Right atrium auricular region (tissue), 2 donors: ENCODE data around the gene SSTR5. TPM values are rescaled to one million over a fixed set of nuclear protein-coding genes. Genes with fewer than 3 reads are reported as not detected.
A peak's percentile ranks its signal among the peaks of the same experiment; 100 is the strongest.
"Not testable (repeated sequence)": the region's sequence is repeated elsewhere in the genome, so short reads cannot be mapped to it uniquely, and the experiment has no call there.

ENCODE experiments used
- DNase-seq: peaks from one replicate; pipeline ENCODE4 v3.0.0-alpha.2; 2019; ENCODE audit warnings: low spot score
- H3K27ac ChIP-seq, 2 donors: fragments of 200-600 bp; sonication (generic); 1 replicate in 1 of 2; 2 replicates in 1 of 2; pipeline ENCODE4 v1.5.1; 2016 to 2019
- H3K27me3 ChIP-seq, 2 donors: fragments of 200-600 bp; sonication (generic); one replicate each; pipeline versions ENCODE4 v1.5.1 to v1.6.0; 2017 to 2019
- H3K36me3 ChIP-seq: fragments of 200-600 bp; sonication (generic); one replicate; pipeline ENCODE4 v1.5.1; 2016
- H3K4me1 ChIP-seq, 2 donors: fragments of 200-600 bp; sonication (generic); one replicate each; pipeline versions ENCODE4 v1.5.1 to v1.6.0; 2017 to 2019
- H3K4me3 ChIP-seq, 2 donors: fragments of 200-600 bp; sonication (generic); 1 replicate in 1 of 2; 2 replicates in 1 of 2; pipeline ENCODE4 v1.5.1; 2017 to 2019; ENCODE audit warnings: mild to moderate bottlenecking in 1 of 2, moderate library complexity in 1 of 2
- H3K9me3 ChIP-seq, 2 donors: fragments of 200-600 bp; sonication (generic); one replicate each; pipeline ENCODE4 v1.5.1; 2019
- CTCF ChIP-seq, 2 donors: fragments of 200-600 bp; sonication (generic); IDR thresholded peaks; one replicate each; pipeline ENCODE4 v1.5.1; 2019; ENCODE audit warnings: antibody characterized with exemption in 2 of 2
- total RNA-seq, 2 donors: library from RNA; depleted of rRNA; stranded (reverse); fragments of >200 nt; gene quantifications; one replicate each; pipeline ENCODE4 v1.1.0, GENCODE V29; 2016

The SSTR5 gene
- total RNA-seq, 2 donors from 2014 or later: 2.7 to 14.1 TPM

DNA sequence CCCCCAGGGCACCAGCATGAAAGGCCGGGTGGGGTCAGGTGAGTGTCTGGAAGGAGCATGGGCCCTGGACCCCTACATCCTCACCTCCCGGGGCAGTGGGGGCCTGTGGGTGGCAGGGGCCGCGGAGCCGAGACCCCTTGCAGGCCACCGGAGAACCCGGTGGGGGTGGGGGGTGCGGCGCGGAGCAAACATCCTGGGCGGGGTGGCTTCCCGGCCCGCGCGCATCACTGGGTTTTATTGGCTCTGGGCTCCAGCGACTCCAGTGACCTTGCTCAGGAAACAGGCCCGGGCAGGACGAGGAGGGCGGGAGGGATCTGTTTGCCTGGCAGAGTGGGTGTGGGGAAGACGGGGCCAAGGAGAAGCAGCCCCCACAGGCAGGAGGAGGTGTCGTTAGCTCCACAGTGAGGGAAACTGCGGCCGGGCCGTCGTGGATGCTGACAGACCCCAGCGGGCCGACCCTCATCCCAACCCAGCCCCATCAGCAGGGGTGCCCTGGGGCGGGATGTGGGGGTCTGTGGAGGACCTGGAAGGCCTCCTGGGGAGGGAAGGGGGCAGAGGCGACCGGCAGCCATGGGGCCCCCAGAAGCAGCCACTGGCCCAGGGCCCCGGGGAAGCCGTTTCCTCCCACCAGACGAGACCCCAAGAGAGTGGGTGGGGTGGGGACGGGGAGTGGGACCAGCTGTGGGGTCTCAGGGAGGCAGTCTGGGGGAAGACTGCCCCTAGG is 10.6 kb downstream of the SSTR5 start:
- H3K27me3 ChIP-seq: peaks cover 0 to 4% of the 10 kb centered on the region in 2 donors
- H3K4me1 ChIP-seq: no peaks in the 10 kb centered on the region
- H3K36me3 ChIP-seq: no peaks in the 10 kb centered on the region
- DNase-seq: no peak
- H3K4me3 ChIP-seq: no peak overlapping the region
- H3K27ac ChIP-seq: no peak overlapping the region
- H3K9me3 ChIP-seq: peaks cover 0 to 14% of the 10 kb centered on the region in 2 donors
- no peak for TF ChIP-seq CTCF (IDR thresholded peaks at IDR 0.05)

GRCh38 chr16:1084971-1085370 is 12.4 kb downstream of the SSTR5 start:
- Histone ChIP-seq H3K9me3 (peaks cover 0 to 14% of the 10 kb centered on the region in 2 donors), H3K27ac (no peak overlapping the region), H3K4me3 (no peak overlapping the region), H3K36me3 (no peaks in the 10 kb centered on the region), H3K4me1 (peaks cover 0 to 15% of the 10 kb centered on the region in 2 donors), H3K27me3 (peaks cover 0 to 4% of the 10 kb centered on the region in 2 donors)
- TF ChIP-seq CTCF (IDR thresholded peaks at IDR 0.05): no peak
- DNase-seq: no peak

DNA sequence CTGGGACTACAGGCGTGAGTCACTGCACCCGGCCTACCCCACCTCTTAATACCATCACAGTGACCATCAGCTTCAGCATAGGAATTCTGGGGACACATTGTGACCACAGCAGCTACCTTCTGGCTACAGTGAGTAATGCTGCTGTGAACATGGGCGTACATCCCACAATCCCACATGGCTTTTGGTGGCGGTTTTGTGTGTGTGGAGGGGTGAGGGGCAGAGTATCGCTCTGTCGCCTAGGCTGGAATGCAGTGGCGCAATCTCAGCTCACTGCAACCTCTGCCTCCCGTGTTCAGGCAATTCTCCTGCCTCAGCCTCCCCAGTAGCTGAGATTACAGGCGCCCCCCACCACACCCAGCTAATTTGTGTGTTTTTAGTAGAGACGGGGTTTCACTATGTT is 13.9 kb downstream of the SSTR5 start:
- Histone ChIP-seq H3K9me3 (peaks cover 0 to 14% of the 10 kb centered on the region in 2 donors), H3K4me1 (peaks cover 0 to 26% of the 10 kb centered on the region in 2 donors)
- DNase-seq, H3K36me3 ChIP-seq, H3K27me3 ChIP-seq, H3K27ac ChIP-seq, H3K4me3 ChIP-seq: not testable (repeated sequence)

DNA sequence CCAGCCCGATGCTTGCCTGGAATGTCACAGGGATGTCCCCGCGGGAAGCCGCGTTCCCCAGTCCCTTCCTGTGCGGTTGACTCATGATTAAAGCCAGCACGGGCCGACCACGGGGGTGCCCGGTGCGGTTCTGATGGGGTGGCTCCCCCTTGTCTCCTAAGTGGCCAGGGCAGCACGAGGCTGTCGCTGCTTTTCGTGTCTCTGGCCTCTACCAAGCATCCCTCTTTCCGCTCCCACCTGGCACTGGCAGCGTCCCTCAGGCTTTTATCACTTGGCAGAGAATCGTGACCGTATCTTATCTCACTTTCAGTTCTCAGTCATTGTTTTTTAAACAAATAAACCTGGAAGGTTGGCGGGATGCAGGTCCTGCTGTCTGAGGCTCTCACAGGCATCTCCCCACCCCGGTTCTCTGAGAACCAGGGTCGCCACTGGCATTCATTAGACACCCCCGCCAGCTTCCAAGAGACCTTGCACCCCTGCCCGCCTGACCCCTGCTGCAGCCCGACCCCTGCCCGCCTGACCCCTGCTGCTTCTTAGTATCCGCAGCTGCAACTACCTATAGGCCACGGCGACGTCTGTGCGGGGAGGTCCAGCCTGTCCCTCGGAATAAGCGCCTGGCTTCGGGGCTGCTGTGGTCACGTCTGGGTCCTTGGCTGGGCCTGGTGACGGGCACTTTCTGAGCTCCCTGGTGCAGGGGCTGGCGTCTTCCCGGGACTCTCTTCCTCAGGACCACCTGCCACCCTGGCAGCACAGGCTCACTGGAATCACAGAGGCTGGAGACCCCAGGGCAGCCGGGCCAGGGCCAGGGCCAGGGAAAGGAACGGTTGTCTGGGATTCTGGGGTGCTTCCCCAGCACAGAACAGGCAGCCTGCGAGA is 16.0 kb downstream of the SSTR5 start:
- Histone ChIP-seq H3K27me3 (peaks cover 0 to 3% of the 10 kb centered on the region in 2 donors), H3K4me1 (peaks cover 0 to 26% of the 10 kb centered on the region in 2 donors), H3K9me3 (peaks cover 0 to 14% of the 10 kb centered on the region in 2 donors), H3K27ac (peak overlapping the region; percentile 71 to 75), H3K4me3 (no peak overlapping the region), H3K36me3 (no peaks in the 10 kb centered on the region)
- no peak for TF ChIP-seq CTCF (IDR thresholded peaks at IDR 0.05)
- no peak for DNase-seq

- Histone ChIP-seq H3K27ac (peak overlapping the region; percentile 71 to 75), H3K27me3 (peaks cover 0 to 3% of the 10 kb centered on the region in 2 donors), H3K4me1 (peaks cover 0 to 26% of the 10 kb centered on the region in 2 donors), H3K36me3 (no peaks in the 10 kb centered on the region), H3K9me3 (peaks cover 0 to 14% of the 10 kb centered on the region in 2 donors), H3K4me3 (peak overlapping the region in 1 of 2 donors; percentile 35)
- no peak for DNase-seq
- TF ChIP-seq CTCF (IDR thresholded peaks at IDR 0.05): no peak
Measured at GRCh38 chr16:1089439-1089821, 16.9 kb downstream of the SSTR5 start.
